ENCODE data around the gene HACD3. TPM values are rescaled to one million over a fixed set of nuclear protein-coding genes. Genes with fewer than 3 reads are reported as not detected.

The HACD3 gene
- polyA plus RNA-seq, 1 donor (not counting 4 experiments of a cell fraction or from before 2014, with no cell fraction given): 78.8 TPM

- Histone ChIP-seq H2AFZ (ENCODE audit: control insufficient read depth, low read length) (no peak overlapping the region), H3K9me1 (ENCODE audit: control insufficient read depth, extremely low read depth, insufficient read depth, low read length) (no peaks in the 10 kb centered on the region), H3K9me3 (ENCODE audit: control insufficient read depth, low read depth, low read length) (no peaks in the 10 kb centered on the region), H3K36me3 (ENCODE audit: control insufficient read depth in 2 of 2, extremely low read depth in 1 of 2, insufficient read depth in 2 of 2, low read length in 2 of 2) (peaks cover 2 to 11% of the 10 kb centered on the region in 2 experiments), H3K4me2 (ENCODE audit: control insufficient read depth, extremely low read depth, insufficient read depth, low read depth, low read length) (no peak overlapping the region), H3K4me1 (ENCODE audit: control insufficient read depth, extremely low read depth, insufficient read depth, low read length) (peaks cover 14% of the 10 kb centered on the region), H3K27me3 (ENCODE audit: control insufficient read depth, extremely low read depth, insufficient read depth, low read length) (no peaks in the 10 kb centered on the region), H4K20me1 (ENCODE audit: control insufficient read depth, extremely low read depth, insufficient read depth, low read length) (no peaks in the 10 kb centered on the region), H3K27ac (ENCODE audit: control insufficient read depth, insufficient read depth, low read length) (no peak overlapping the region), H3K9ac (ENCODE audit: control insufficient read depth, extremely low read depth, insufficient read depth, low read length) (no peak overlapping the region), H3K4me3 (ENCODE audit: control insufficient read depth in 2 of 3, extremely low read depth in 1 of 3, insufficient read depth in 2 of 3, low read depth in 1 of 3, low read length in 3 of 3) (no peak overlapping the region), H3K79me2 (ENCODE audit: control insufficient read depth, insufficient read depth, low read length) (peaks cover 12% of the 10 kb centered on the region)
- DNase-seq (ENCODE audit: low read depth, low spot score) (no peak), FAIRE-seq (no peak)
- dilution Hi-C loops (cut with MboI; ENCODE audit: extremely low pct_ligation_motif_present, low sequenced_read_pairs): no loop called here
- TF ChIP-seq CTCF (optimal IDR thresholded peaks at IDR 0.05 in 1 of 3, IDR thresholded peaks at IDR 0.05 in 1 of 3, conservative IDR thresholded peaks at IDR 0.05 in 1 of 3; ENCODE audit: extremely low read depth in 1 of 3, insufficient read depth in 2 of 3, low read length in 3 of 3) (no peak), EZH2 (IDR thresholded peaks at IDR 0.05; ENCODE audit: low read length) (no peak)
These were observed 72.9 kb downstream of the HACD3 start for GRCh38 chr15:65603134-65603533.

- Histone ChIP-seq H3K4me1 (ENCODE audit: control insufficient read depth, extremely low read depth, insufficient read depth, low read length) (peaks cover 14% of the 10 kb centered on the region), H2AFZ (ENCODE audit: control insufficient read depth, low read length) (no peak overlapping the region), H3K4me3 (ENCODE audit: control insufficient read depth in 2 of 3, extremely low read depth in 1 of 3, insufficient read depth in 2 of 3, low read depth in 1 of 3, low read length in 3 of 3) (no peak overlapping the region), H3K27ac (ENCODE audit: control insufficient read depth, insufficient read depth, low read length) (no peak overlapping the region), H3K27me3 (ENCODE audit: control insufficient read depth, extremely low read depth, insufficient read depth, low read length) (no peaks in the 10 kb centered on the region), H3K36me3 (ENCODE audit: control insufficient read depth in 2 of 2, extremely low read depth in 1 of 2, insufficient read depth in 2 of 2, low read length in 2 of 2) (peaks cover 2 to 11% of the 10 kb centered on the region in 2 experiments), H3K9me1 (ENCODE audit: control insufficient read depth, extremely low read depth, insufficient read depth, low read length) (no peaks in the 10 kb centered on the region), H3K9ac (ENCODE audit: control insufficient read depth, extremely low read depth, insufficient read depth, low read length) (no peak overlapping the region), H3K4me2 (ENCODE audit: control insufficient read depth, extremely low read depth, insufficient read depth, low read depth, low read length) (no peak overlapping the region), H3K9me3 (ENCODE audit: control insufficient read depth, low read depth, low read length) (no peaks in the 10 kb centered on the region), H4K20me1 (ENCODE audit: control insufficient read depth, extremely low read depth, insufficient read depth, low read length) (no peaks in the 10 kb centered on the region), H3K79me2 (ENCODE audit: control insufficient read depth, insufficient read depth, low read length) (peaks cover 13% of the 10 kb centered on the region)
- dilution Hi-C loops (cut with MboI; ENCODE audit: extremely low pct_ligation_motif_present, low sequenced_read_pairs): no loop called here
- no peak for FAIRE-seq
- TF ChIP-seq EZH2 (IDR thresholded peaks at IDR 0.05; ENCODE audit: low read length) (no peak), CTCF (optimal IDR thresholded peaks at IDR 0.05 in 1 of 3, IDR thresholded peaks at IDR 0.05 in 1 of 3, conservative IDR thresholded peaks at IDR 0.05 in 1 of 3; ENCODE audit: extremely low read depth in 1 of 3, insufficient read depth in 2 of 3, low read length in 3 of 3) (no peak)
- DNase-seq (ENCODE audit: low read depth, low spot score): no peak
These were observed 73.3 kb downstream of the HACD3 start for GRCh38 chr15:65603559-65603958.

All from keratinocyte (primary cell).